Fibroblast of skin of right quadriceps (primary cell): ENCODE data around the gene WDR17.

Source experiments
- DNase-seq: peaks from one replicate; pipeline ENCODE4 v3.0.0-alpha.2; 2013

Gene WDR17

GRCh38 chr4:176102414-176103063 lies 36.9 kb downstream of the WDR17 start:
- DNase-seq, result no peak

GRCh38 chr4:176107695-176108094 lies 42.1 kb downstream of the WDR17 start:
- no peak for DNase-seq

DNA sequence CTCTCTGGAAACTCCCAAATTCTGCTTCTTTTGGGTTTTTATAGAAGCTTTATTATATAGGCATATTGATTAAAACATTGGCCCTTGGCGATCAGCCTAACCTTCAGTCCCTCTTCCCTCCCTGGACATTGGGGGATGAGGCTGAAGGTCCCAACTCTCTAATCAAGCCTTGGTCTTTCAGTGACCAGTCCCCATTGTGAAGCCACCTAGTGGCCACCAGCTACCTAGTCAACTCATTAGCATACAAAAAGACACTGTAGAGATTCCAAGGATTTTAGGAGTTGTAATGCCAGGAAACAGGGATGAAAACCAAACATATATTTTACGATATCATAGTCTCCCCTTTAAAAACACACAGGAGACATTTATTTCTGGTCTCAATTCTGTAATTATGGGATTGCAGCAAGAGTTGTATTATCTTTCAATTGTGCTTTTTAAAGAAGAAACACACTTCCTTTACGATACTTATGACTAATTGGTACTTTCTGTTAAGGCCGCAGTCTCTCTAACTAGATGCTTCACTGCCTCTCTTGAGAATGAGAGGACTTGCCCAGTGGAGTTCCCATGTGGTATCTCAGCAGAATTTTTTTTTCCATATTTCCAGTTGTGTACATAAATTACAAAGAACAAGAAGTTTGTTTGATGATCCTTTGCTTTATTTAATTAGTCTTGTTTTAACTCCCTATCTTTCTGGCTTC lies 58.2 kb downstream of the WDR17 start:
- DNase-seq, result peak; percentile 4

DNA sequence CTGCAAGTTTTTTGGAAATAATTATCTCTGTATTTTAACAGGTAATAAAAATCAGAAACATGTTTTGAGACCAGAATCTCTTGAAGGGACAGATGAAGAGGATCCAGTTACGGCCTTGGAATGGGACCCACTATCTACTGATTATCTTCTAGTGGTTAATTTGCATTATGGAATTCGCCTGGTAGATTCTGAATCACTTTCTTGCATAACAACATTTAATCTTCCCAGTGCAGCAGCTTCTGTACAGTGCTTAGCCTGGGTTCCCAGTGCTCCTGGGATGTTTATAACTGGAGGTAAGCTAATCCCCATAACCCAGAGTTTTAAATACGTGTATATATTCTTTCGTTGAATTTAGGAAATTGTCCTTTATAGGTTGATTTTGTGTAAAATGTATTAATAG lies 59.4 kb downstream of the WDR17 start:
- DNase-seq, result peak; percentile 13

GRCh38 chr4:176134670-176135069 lies 69.0 kb downstream of the WDR17 start:
- DNase-seq, result no peak

- peak; percentile 63 for DNase-seq
These were observed 72.0 kb downstream of the WDR17 start for GRCh38 chr4:176137631-176138030.

DNA sequence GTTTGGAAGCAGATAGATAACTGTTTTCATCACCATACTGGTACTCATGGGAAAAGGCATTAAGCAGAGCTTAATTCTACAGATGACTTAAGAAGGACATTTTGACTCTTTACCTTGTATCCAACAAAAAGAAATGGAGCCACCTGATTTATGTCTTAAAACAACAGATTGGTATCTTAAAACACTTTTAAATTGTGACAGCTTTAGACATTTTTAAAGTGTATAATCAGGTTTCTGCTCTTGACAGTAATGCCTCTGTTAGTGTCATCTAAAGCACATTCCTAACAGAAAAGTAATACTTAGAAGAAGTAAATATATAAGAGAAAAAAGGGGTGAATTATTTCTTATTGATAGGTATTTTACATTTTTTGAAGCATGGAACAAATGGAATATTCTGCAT lies 73.9 kb downstream of the WDR17 start:
- no peak for DNase-seq

DNA sequence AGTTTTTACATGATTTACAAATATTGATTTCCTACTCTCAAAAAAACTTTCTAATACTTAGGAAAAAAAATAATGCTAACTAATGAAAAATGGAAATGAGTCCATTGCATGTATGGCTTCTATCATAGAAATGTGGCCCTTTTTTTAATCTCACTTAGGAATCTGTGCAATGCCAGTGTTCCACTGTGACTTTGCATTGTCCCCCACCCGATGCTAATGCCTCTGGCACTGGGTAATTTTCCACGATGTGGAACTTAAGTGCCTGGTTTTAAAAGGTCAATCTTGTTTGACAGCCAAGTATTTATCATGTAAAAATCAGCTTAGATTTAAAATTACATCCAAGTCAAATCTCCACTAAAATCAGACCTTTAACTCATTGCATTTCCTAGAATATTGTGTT lies 76.6 kb downstream of the WDR17 start:
- DNase-seq, result no peak

- DNase-seq, result no peak
These were observed 84.2 kb downstream of the WDR17 start for GRCh38 chr4:176149680-176150355.

DNA sequence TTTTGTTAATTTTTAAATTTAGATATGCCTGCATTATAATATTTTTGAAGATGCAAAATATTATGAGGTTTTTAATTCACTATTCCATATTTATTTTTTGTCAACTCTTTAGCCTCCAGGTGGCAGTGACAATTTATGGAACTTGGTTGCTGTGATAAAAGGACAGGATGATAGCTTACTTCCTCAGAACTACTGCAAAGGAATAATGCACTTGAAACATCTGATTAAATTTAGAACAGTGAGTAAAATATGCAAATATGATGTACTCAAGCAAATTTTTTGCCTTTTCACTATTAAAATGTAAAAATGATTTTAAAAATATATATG lies 84.7 kb downstream of the WDR17 start:
- peak; percentile 42 for DNase-seq

DNA sequence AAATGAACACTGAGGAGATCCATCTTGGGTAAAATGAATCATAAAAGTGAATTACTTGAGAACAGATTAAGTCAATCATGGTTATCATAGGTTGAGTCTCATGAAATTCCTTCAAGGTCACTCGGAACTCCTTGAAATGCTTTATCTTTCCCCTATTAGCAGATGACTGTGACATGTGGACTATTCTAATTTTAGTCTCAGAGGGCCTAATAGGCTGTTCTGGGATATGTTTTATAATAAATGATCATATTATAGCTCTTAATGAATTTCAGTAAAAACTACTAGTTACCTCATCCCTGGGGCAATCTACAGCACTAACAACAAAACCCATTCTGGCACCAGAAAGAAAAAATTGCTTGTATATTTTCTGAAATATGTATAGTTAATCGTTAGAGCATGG lies 85.1 kb downstream of the WDR17 start:
- DNase-seq, result no peak

DNA sequence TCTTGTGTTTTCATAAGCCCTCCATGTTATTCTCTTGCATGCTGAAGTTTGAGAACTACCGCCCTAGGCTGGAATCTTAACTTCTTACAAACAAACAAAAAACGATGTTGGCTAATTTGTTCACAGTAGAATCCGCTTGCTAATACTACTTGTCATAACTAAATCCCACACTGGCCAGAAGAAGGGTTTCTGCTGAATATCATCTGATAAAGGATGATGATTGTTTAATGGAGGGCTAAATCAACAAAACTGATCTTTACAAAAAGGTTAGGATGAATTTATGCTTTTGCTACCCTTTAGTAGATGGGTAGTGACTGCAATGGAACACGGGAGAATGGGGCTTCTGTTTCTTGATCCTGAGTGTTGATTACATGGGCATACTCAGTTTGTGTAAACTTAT lies 87.5 kb downstream of the WDR17 start:
- no peak for DNase-seq

- DNase-seq, result peak; percentile 73
These were observed 91.0 kb downstream of the WDR17 start for GRCh38 chr4:176156656-176157055.

DNA sequence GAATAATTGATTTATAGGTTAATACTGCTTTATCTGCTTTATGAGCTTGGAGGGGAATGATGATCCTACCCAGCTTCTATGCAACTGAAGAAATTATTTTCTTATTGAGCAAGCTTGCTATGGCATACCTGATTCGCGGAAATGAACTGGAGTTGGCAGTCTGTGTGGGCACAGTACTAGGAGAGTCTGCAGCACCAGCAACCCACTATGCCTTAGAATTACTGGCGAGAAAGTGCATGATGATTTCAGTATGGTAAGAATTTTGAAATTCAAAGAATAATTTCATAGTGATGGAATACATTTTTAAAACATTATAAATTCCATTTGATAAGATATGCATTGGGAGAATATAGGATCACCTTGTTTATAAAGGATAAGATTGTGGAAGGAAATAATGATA lies 97.4 kb downstream of the WDR17 start:
- DNase-seq, result no peak

DNA sequence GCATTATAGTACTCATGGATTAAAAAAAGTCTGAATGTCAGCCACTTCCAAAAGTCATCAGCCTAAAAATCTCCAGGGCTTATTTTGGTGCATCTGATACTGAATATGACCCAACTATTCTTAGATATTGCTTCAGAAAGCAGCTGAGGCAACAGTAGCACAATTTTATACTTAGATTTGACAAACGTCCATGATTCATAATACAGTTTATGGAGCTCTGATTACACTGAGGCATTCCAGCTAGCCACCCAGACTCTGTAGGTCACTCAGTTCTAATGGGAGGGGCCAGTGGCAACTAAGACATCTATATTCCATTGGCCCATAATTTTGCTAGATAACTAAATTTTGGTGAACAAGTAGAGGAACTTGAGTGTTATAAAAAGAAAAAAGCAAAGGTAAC lies 119.4 kb downstream of the WDR17 start:
- DNase-seq, result peak; percentile 87

- no peak for DNase-seq
These were observed 120.4 kb downstream of the WDR17 start for GRCh38 chr4:176186067-176186466.

- peak; percentile 8 for DNase-seq
These were observed 121.2 kb downstream of the WDR17 start for GRCh38 chr4:176186671-176187395.

- peak; percentile 46 for DNase-seq
These were observed 122.0 kb downstream of the WDR17 start for GRCh38 chr4:176187624-176188023.

GRCh38 chr4:176188654-176189053 lies 123.0 kb downstream of the WDR17 start:
- peak; percentile 6 for DNase-seq

GRCh38 chr4:176189891-176190795 lies 124.5 kb downstream of the WDR17 start:
- peak; percentile 65 for DNase-seq

DNA sequence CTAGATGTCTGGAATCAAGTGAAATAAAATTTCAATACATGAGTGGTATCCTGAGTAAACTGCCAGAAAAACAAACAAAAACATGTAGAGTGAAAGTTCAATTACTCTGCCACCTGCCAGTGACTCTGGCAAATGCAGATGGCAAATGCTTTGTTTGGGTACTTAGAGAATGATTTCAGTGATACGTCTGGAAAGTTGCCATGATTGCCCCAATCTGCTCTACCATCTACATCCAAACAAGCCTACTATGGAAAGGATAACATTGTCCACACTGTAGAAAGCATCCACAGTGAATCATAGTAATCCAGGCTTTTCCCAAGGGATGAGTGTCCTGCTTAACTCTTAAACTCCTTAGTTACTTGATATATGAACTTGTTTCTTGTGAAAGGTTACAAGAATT lies 126.3 kb downstream of the WDR17 start:
- DNase-seq, result peak; percentile 74

DNA sequence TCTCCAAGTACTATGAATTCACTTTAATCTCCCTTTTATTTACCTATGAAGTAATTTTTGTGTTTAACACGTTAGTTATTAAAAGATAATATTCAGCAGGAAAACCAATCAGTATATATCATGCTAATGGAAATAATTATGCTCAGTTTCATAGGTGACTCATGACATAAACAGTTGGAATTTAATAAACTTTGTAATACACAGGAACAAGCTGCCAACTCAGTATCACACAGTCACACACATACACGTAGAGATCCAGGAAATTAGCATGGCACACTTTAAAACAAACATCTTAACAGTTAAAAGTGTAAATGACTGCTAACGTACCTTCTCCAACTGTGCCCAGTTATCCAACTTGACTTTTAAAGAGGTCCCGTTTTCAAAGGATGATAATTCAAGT lies 127.5 kb downstream of the WDR17 start:
- DNase-seq, result peak; percentile 71

DNA sequence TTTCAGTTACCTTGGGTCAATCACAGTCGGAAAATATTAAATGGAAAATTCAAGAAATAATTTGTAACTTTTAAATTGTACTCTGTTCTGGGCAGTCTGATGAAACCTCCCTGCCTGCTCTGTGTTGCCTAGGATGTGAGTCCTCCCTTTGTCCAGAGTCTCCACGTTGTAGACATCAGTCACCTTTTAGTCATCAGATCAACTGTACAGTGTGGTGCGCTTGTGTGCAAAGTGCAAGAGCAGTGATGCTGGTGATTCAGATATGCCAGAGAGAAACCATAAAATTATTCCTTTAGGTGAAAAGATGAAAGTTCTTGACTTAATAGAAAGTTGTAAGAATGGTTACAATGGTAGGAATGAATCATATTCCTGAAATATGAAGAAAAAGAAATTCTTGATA lies 128.3 kb downstream of the WDR17 start:
- DNase-seq, result peak; percentile 84
